Measurements from ENCODE around the gene GPR137. TPM values are rescaled to one million over a fixed set of nuclear protein-coding genes. Genes with fewer than 3 reads are reported as not detected.

GPR137 gene
- total and polyA plus RNA-seq, 9 of the 15 experiments (the other 6 are each of a cell fraction or from before 2014, with no cell fraction given): 0.32 to 26.7 (median 10.7) TPM

GRCh38 chr11:64331569-64332371 is 46.1 kb downstream of the GPR137 start (continued):
- no peak for TF ChIP-seq E2F5 (CRISPR knock-in tag; IDR thresholded peaks at IDR 0.05)
- no peak for TF ChIP-seq ZNF696 (CRISPR knock-in tag; conservative IDR thresholded peaks at IDR 0.05)
- TF ChIP-seq FOXJ3 (CRISPR knock-in tag; IDR thresholded peaks at IDR 0.05): no peak
- peak; percentile 79 for TF ChIP-seq TOE1 (IDR thresholded peaks at IDR 0.05; ENCODE audit: borderline replicate concordance)
- TF ChIP-seq TOE1 (CRISPR knock-in tag; IDR thresholded peaks at IDR 0.05; ENCODE audit: borderline replicate concordance, low read depth): no peak
- TF ChIP-seq ZNF395 (CRISPR knock-in tag; IDR thresholded peaks at IDR 0.05): peak; percentile 62; the same call in 1 of the 2 replicates
- no peak for TF ChIP-seq RBM22 (IDR thresholded peaks at IDR 0.05; ENCODE audit: low read depth, low read length, poor library complexity, severe bottlenecking)
- TF ChIP-seq HNRNPL (IDR thresholded peaks at IDR 0.05; ENCODE audit: low read depth, low read length): peak; percentile 79
- no peak for TF ChIP-seq CBX1 (IDR thresholded peaks at IDR 0.05; ENCODE audit: low read depth)
- TF ChIP-seq ZNF398 (CRISPR knock-in tag; IDR thresholded peaks at IDR 0.05): no peak
- no peak for TF ChIP-seq RNF2 (IDR thresholded peaks at IDR 0.05)
- TF ChIP-seq ADNP (tag; IDR thresholded peaks at IDR 0.05): no peak
- no peak for TF ChIP-seq CBFA2T2 (conservative IDR thresholded peaks at IDR 0.05)
- TF ChIP-seq E2F8 (IDR thresholded peaks at IDR 0.05; ENCODE audit: low read depth, partially characterized antibody): no peak
